ENCODE data around the gene C10orf105.

GRCh38 chr10:71708301-71708703 is 11.3 kb downstream of the C10orf105 start:
- no peak for TF ChIP-seq REST (IDR thresholded peaks at IDR 0.05; ENCODE audit: insufficient read depth in 1 of 2, low read depth in 2 of 2, low read length in 2 of 2)
- no peak for TF ChIP-seq SIN3A (IDR thresholded peaks at IDR 0.05; ENCODE audit: borderline replicate concordance, insufficient read depth, low read length)
- no peak for TF ChIP-seq POLR2AphosphoS5 (IDR thresholded peaks at IDR 0.05; ENCODE audit: low read depth, low read length)
